NCI-H510A treated with DMSO at 0.1 percent for 48 hours (cell line): Measurements from ENCODE around the gene STRIP1.
"Not testable (repeated sequence)": the region's sequence is repeated elsewhere in the genome, so short reads cannot be mapped to it uniquely, and the experiment has no call there.

Experiments used
- DNase-seq: peaks from one replicate; lab custom pipeline; 2025; lab: John Stamatoyannopoulos, UW

The STRIP1 gene

GRCh38 chr1:110011527-110012041 lies 22.8 kb upstream of the STRIP1 start:
- DNase-seq: peak; percentile 44

GRCh38 chr1:110012100-110012780 lies 22.2 kb upstream of the STRIP1 start:
- DNase-seq: no peak

- no peak for DNase-seq
Measured at GRCh38 chr1:110017792-110018191, 16.6 kb upstream of the STRIP1 start.

- DNase-seq: no peak
Measured at GRCh38 chr1:110018396-110018795, 16.0 kb upstream of the STRIP1 start.

GRCh38 chr1:110019770-110020169 lies 14.7 kb upstream of the STRIP1 start:
- no peak for DNase-seq

- no peak for DNase-seq
Measured at GRCh38 chr1:110021285-110021684, 13.1 kb upstream of the STRIP1 start.

GRCh38 chr1:110024613-110025012 lies 9.8 kb upstream of the STRIP1 start:
- DNase-seq: no peak

GRCh38 chr1:110030687-110031086 lies 3.7 kb upstream of the STRIP1 start:
- DNase-seq: not testable (repeated sequence)

GRCh38 chr1:110032327-110032726 lies 2.1 kb upstream of the STRIP1 start:
- no peak for DNase-seq

GRCh38 chr1:110033421-110033820 lies 1.0 kb upstream of the STRIP1 start:
- DNase-seq: no peak

- no peak for DNase-seq
Measured at GRCh38 chr1:110034040-110034450, 379 bp upstream of the STRIP1 start.

GRCh38 chr1:110035236-110035752 lies 870 bp downstream of the STRIP1 start:
- peak; percentile 52 for DNase-seq

- no peak for DNase-seq
Measured at GRCh38 chr1:110038271-110038670, 3.8 kb downstream of the STRIP1 start.

GRCh38 chr1:110039641-110040040 lies 5.2 kb downstream of the STRIP1 start:
- no peak for DNase-seq

GRCh38 chr1:110040548-110040947 lies 6.1 kb downstream of the STRIP1 start:
- no peak for DNase-seq

GRCh38 chr1:110043016-110043415 lies 8.6 kb downstream of the STRIP1 start:
- DNase-seq: no peak

- no peak for DNase-seq
Measured at GRCh38 chr1:110047463-110047862, 13.0 kb downstream of the STRIP1 start.

- DNase-seq: no peak
Measured at GRCh38 chr1:110048240-110048639, 13.8 kb downstream of the STRIP1 start.

GRCh38 chr1:110048923-110049601 lies 14.6 kb downstream of the STRIP1 start:
- DNase-seq: no peak

GRCh38 chr1:110049801-110050601 lies 15.6 kb downstream of the STRIP1 start:
- no peak for DNase-seq

- no peak for DNase-seq
Measured at GRCh38 chr1:110050602-110051261, 16.3 kb downstream of the STRIP1 start.

- no peak for DNase-seq
Measured at GRCh38 chr1:110051262-110051648, 16.8 kb downstream of the STRIP1 start.
